Esophagus muscularis mucosa (tissue), 3 donors: ENCODE results near the gene ITGAX.

ENCODE experiments used
- POLR2AphosphoS5 ChIP-seq, 2 donors: sonication (generic); formaldehyde crosslinking; IDR thresholded peaks; one replicate each; pipeline ENCODE4 v1.6.1; 2017; ENCODE audit warnings: antibody characterized with exemption in 2 of 2
- TF ChIP-seq, protein P1 (sequence below), 3 experiments: fragments of 200-600 bp in 2 of 3; fragments of 450-650 bp in 1 of 3; sonication (generic) in 2 of 3; IDR thresholded peaks; one replicate each; pipeline ENCODE4 v1.5.1; 2017 to 2019; ENCODE audit warnings: antibody characterized with exemption in 3 of 3, mild to moderate bottlenecking in 2 of 3, moderate library complexity in 1 of 3

DNA sequence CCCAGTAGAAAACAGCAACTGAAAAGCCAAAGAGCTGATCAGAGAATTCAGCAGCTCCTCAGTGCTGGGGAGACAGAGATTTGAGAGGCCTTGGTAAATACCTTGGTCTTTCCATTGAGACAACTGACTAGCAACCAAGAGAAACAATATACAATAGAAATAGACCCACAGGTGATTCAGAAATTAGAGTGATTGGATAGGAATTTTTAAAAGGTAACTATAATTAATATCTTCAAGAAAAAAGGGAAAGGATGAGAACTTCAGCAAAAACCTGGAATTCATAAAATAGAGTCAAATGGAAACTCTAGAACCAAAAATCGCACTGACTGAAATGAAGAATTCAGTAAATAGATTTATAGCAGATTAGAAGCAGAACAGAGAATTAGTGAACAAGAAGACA lies 32.5 kb upstream of the ITGAX start:
- TF ChIP-seq, protein P1, sequence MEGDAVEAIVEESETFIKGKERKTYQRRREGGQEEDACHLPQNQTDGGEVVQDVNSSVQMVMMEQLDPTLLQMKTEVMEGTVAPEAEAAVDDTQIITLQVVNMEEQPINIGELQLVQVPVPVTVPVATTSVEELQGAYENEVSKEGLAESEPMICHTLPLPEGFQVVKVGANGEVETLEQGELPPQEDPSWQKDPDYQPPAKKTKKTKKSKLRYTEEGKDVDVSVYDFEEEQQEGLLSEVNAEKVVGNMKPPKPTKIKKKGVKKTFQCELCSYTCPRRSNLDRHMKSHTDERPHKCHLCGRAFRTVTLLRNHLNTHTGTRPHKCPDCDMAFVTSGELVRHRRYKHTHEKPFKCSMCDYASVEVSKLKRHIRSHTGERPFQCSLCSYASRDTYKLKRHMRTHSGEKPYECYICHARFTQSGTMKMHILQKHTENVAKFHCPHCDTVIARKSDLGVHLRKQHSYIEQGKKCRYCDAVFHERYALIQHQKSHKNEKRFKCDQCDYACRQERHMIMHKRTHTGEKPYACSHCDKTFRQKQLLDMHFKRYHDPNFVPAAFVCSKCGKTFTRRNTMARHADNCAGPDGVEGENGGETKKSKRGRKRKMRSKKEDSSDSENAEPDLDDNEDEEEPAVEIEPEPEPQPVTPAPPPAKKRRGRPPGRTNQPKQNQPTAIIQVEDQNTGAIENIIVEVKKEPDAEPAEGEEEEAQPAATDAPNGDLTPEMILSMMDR (IDR thresholded peaks at IDR 0.05) = no peak
- no peak for TF ChIP-seq POLR2AphosphoS5 (IDR thresholded peaks at IDR 0.05)
